ENCODE data around the gene ZSCAN5B. TPM values are rescaled to one million over a fixed set of nuclear protein-coding genes. Genes with fewer than 3 reads are reported as not detected.

ZSCAN5B gene
- total and polyA plus RNA-seq, 7 experiments from 2014 or later: not detected

Other genes with a start within 250 kb of the ZSCAN5B start
- gene NLRP8, start 250.0 kb downstream of the ZSCAN5B start, total RNA-seq: not detected
- not detected for gene NLRP8, start 250.0 kb downstream of the ZSCAN5B start, polyA plus RNA-seq
- not detected for gene NLRP5, start 211.0 kb downstream of the ZSCAN5B start, total RNA-seq
- gene NLRP5, start 211.0 kb downstream of the ZSCAN5B start, polyA plus RNA-seq: not detected
- gene ZNF787, start 76.5 kb downstream of the ZSCAN5B start, total RNA-seq: 10 to 100 TPM; 19.7 to 41.2 (median 33.0) TPM
- gene ZNF787, start 76.5 kb downstream of the ZSCAN5B start, polyA plus RNA-seq: 1 to 10 TPM; 1.5 to 2.4 TPM
- gene ZNF444, start 56.5 kb downstream of the ZSCAN5B start, total RNA-seq: 10 to 100 TPM; 22.2 to 49.6 (median 35.7) TPM
- 10 to 100 TPM; 15.9 to 35.3 TPM for gene ZNF444, start 56.5 kb downstream of the ZSCAN5B start, polyA plus RNA-seq
- not detected for gene GALP, start 21.8 kb downstream of the ZSCAN5B start, total RNA-seq
- gene GALP, start 21.8 kb downstream of the ZSCAN5B start, polyA plus RNA-seq: not detected
- not detected for gene ZSCAN5C, start 4.5 kb upstream of the ZSCAN5B start, total RNA-seq
- not detected for gene ZSCAN5C, start 4.5 kb upstream of the ZSCAN5B start, polyA plus RNA-seq
- 1 to 10 TPM in 1 of 5 experiments, not detected in 4; 3.0 TPM for gene EDDM13, start 75.0 kb upstream of the ZSCAN5B start, total RNA-seq
- 1 to 10 TPM in 1 of 2 donors, not detected in 1; 1.3 TPM for gene EDDM13, start 75.0 kb upstream of the ZSCAN5B start, polyA plus RNA-seq
- gene ZSCAN5A, start 117.1 kb upstream of the ZSCAN5B start, total RNA-seq: 10 to 100 TPM in 4 of 5 experiments, 1 to 10 TPM in 1; 8.0 to 15.4 (median 11.8) TPM
- gene ZSCAN5A, start 117.1 kb upstream of the ZSCAN5B start, polyA plus RNA-seq: 1 to 10 TPM; 6.7 to 7.6 TPM
- 1 to 10 TPM; 1.7 to 7.6 (median 3.3) TPM for gene ZNF582, start 195.8 kb upstream of the ZSCAN5B start, total RNA-seq
- 1 to 10 TPM; 5.7 to 5.8 TPM for gene ZNF582, start 195.8 kb upstream of the ZSCAN5B start, polyA plus RNA-seq
- 10 to 100 TPM in 2 of 5 experiments, 1 to 10 TPM in 3; 2.4 to 14.3 (median 3.1) TPM for gene ZNF583, start 206.5 kb upstream of the ZSCAN5B start, total RNA-seq
- 10 to 100 TPM; 16.3 to 20.1 TPM for gene ZNF583, start 206.5 kb upstream of the ZSCAN5B start, polyA plus RNA-seq

All from naive thymus-derived CD4-positive, alpha-beta T cell (primary cell).